A673 (cell line): ENCODE data around the gene CPM. TPM values are rescaled to one million over a fixed set of nuclear protein-coding genes. Genes with fewer than 3 reads are reported as not detected.

Experiments
- BruUV-seq: library from RNA; stranded (reverse); fragments of 400-500 nt; replicated peaks from 2 replicates; lab custom pipeline; 2021; lab: Mats Ljungman, UMichigan
- CTCF ChIA-PET: fragments of 300-600 bp; sonication (Branson Sonifier 250); formaldehyde crosslinking; loops from one replicate; lab custom pipeline; 2022; ENCODE audit warnings: antibody characterized with exemption; lab: Charles Lee
- POLR2A ChIA-PET: fragments of 300-600 bp; sonication (Branson Sonifier 250); formaldehyde crosslinking; loops from one replicate; lab custom pipeline; 2022; ENCODE audit warnings: antibody characterized with exemption; ENCODE audit not compliant: low non-redundant PET; lab: Charles Lee
- DNase-seq: peaks from one replicate; pipeline ENCODE4 v3.0.0-alpha.2; 2015; ENCODE audit warnings: low spot score
- H3K27ac ChIP-seq: fragments of 200-600 bp; sonication (generic); 2 replicates; pipeline ENCODE4 v1.5.1; 2016; ENCODE audit warnings: mixed run types, low read depth, mild to moderate bottlenecking, mixed read lengths, antibody characterized with exemption, low read length; ENCODE audit not compliant: poor library complexity, severe bottlenecking
- H3K27me3 ChIP-seq: fragments of 200-600 bp; sonication (generic); replicated peaks from 2 replicates; pipeline ENCODE4 v1.6.1; 2017; ENCODE audit warnings: mixed run types, low read depth, mild to moderate bottlenecking, mixed read lengths, antibody characterized with exemption, low read length; ENCODE audit not compliant: insufficient read depth, poor library complexity
- H3K36me3 ChIP-seq: fragments of 200-600 bp; sonication (generic); 2 replicates; pipeline ENCODE4 v1.6.1; 2016; ENCODE audit warnings: mixed run types, mild to moderate bottlenecking, mixed read lengths, antibody characterized with exemption, low read length; ENCODE audit not compliant: insufficient read depth, poor library complexity, severe bottlenecking
- H3K4me1 ChIP-seq: fragments of 200-600 bp; sonication (generic); 2 replicates; pipeline ENCODE4 v1.6.1; 2017; ENCODE audit warnings: mixed run types, mild to moderate bottlenecking, mixed read lengths, antibody characterized with exemption, low read length; ENCODE audit not compliant: insufficient read depth, poor library complexity, severe bottlenecking
- H3K4me3 ChIP-seq: fragments of 200-600 bp; sonication (generic); 2 replicates; pipeline ENCODE4 v1.5.1; 2016; ENCODE audit warnings: low read depth, mixed run types, mild to moderate bottlenecking, mixed read lengths, low read length; ENCODE audit not compliant: poor library complexity, severe bottlenecking
- H3K9me3 ChIP-seq: fragments of 200-600 bp; sonication (generic); 2 replicates; pipeline ENCODE4 v1.6.1; 2016; ENCODE audit warnings: mixed run types, low read depth, mild to moderate bottlenecking, mixed read lengths, antibody characterized with exemption, low read length; ENCODE audit not compliant: poor library complexity, severe bottlenecking
- EZH2 ChIP-seq: fragments of 200-600 bp; sonication (generic); IDR thresholded peaks from 2 replicates; pipeline ENCODE4 v1.6.1; 2017; ENCODE audit warnings: borderline replicate concordance, low read depth, mild to moderate bottlenecking, mixed read lengths, antibody characterized with exemption, low read length; ENCODE audit not compliant: poor library complexity, severe bottlenecking
- intact Hi-C: fragments of 100-400 bp; cut with micrococcal nuclease; formaldehyde crosslinking; loops from one replicate; pipeline ENCODE4 v1.10.0; 2022; ENCODE audit not compliant: unreplicated experiment
- total RNA-seq: library from RNA; stranded (reverse); gene quantifications from 2 replicates; pipeline ENCODE4 v1.2.3, GENCODE V29; 2021
- TF ChIP-seq, protein P1 (sequence below): fragments of 300-800, 200-600 bp; sonication (generic); conservative IDR thresholded peaks from 2 replicates; pipeline ENCODE4 v1.5.1; 2017; ENCODE audit warnings: low read depth, mild to moderate bottlenecking, antibody characterized with exemption, low read length, moderate library complexity, mixed read lengths

Gene CPM
- total RNA-seq, 1 experiment from 2014 or later: 0.84 TPM

- Histone ChIP-seq H3K9me3 (no peaks in the 10 kb centered on the region), H3K4me1 (peaks cover 15% of the 10 kb centered on the region), H3K36me3 (peaks cover 65% of the 10 kb centered on the region), H3K4me3 (no peak overlapping the region), H3K27me3 (no peaks in the 10 kb centered on the region), H3K27ac (no peak overlapping the region)
- intact Hi-C loops: no loop called here
- ChIA-PET CTCF (no interaction called here), POLR2A (interaction anchor here (0.6 kb wide), 1 partner anchor 10 kb away, joined by 3 read pairs; no protein-coding TSS in a partner anchor)
- no peak for DNase-seq
- no TSS peak for BruUV-seq
- TF ChIP-seq, protein P1, sequence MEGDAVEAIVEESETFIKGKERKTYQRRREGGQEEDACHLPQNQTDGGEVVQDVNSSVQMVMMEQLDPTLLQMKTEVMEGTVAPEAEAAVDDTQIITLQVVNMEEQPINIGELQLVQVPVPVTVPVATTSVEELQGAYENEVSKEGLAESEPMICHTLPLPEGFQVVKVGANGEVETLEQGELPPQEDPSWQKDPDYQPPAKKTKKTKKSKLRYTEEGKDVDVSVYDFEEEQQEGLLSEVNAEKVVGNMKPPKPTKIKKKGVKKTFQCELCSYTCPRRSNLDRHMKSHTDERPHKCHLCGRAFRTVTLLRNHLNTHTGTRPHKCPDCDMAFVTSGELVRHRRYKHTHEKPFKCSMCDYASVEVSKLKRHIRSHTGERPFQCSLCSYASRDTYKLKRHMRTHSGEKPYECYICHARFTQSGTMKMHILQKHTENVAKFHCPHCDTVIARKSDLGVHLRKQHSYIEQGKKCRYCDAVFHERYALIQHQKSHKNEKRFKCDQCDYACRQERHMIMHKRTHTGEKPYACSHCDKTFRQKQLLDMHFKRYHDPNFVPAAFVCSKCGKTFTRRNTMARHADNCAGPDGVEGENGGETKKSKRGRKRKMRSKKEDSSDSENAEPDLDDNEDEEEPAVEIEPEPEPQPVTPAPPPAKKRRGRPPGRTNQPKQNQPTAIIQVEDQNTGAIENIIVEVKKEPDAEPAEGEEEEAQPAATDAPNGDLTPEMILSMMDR: no peak
- no peak for TF ChIP-seq EZH2
These were observed 101.0 kb downstream of the CPM start for GRCh38 chr12:68831751-68832503.

- H3K36me3 ChIP-seq: peaks cover 64% of the 10 kb centered on the region
- H3K27me3 ChIP-seq: no peaks in the 10 kb centered on the region
- DNase-seq: peak; percentile 26
- CTCF ChIA-PET: interaction anchor here (1.2 kb wide), 1 partner anchor 10 kb away, joined by 6 read pairs; no protein-coding TSS in a partner anchor
- peaks cover 15% of the 10 kb centered on the region for H3K4me1 ChIP-seq
- H3K4me3 ChIP-seq: no peak overlapping the region
- POLR2A ChIA-PET: no interaction called here
- intact Hi-C loops: no loop called here
- TF ChIP-seq, protein P1: no peak
- no peak for TF ChIP-seq EZH2
- no peaks in the 10 kb centered on the region for H3K9me3 ChIP-seq
- BruUV-seq: no TSS peak
- H3K27ac ChIP-seq: no peak overlapping the region
These were observed 101.7 kb downstream of the CPM start for GRCh38 chr12:68831272-68831671.

GRCh38 chr12:68828672-68829068, 104.3 kb downstream of the CPM start:
- TF ChIP-seq, protein P1: no peak
- no peak for TF ChIP-seq EZH2
- H3K27me3 ChIP-seq: no peaks in the 10 kb centered on the region
- peaks cover 77% of the 10 kb centered on the region for H3K36me3 ChIP-seq
- H3K27ac ChIP-seq: peak overlapping the region; percentile 47
- peaks cover 3% of the 10 kb centered on the region for H3K4me1 ChIP-seq
- no peak overlapping the region for H3K4me3 ChIP-seq
- no peaks in the 10 kb centered on the region for H3K9me3 ChIP-seq
- POLR2A ChIA-PET: no interaction called here
- DNase-seq: no peak
- CTCF ChIA-PET: no interaction called here
- BruUV-seq: no TSS peak
- intact Hi-C loops: no loop called here
